Skeletal muscle cell (primary cell): ENCODE measurements around the gene PTPRCAP.
"Not testable (repeated sequence)": the region's sequence is repeated elsewhere in the genome, so short reads cannot be mapped to it uniquely, and the experiment has no call there.

ENCODE experiments used
- DNase-seq: peaks from one replicate; pipeline ENCODE4 v3.0.0-alpha.2; 2010; ENCODE audit warnings: low read depth
- H3K4me3 ChIP-seq: 2 replicates; pipeline ENCODE4 v1.5.1; 2011; ENCODE audit warnings: low read depth, mild to moderate bottlenecking, control low read depth, low read length, moderate library complexity

PTPRCAP gene

DNA sequence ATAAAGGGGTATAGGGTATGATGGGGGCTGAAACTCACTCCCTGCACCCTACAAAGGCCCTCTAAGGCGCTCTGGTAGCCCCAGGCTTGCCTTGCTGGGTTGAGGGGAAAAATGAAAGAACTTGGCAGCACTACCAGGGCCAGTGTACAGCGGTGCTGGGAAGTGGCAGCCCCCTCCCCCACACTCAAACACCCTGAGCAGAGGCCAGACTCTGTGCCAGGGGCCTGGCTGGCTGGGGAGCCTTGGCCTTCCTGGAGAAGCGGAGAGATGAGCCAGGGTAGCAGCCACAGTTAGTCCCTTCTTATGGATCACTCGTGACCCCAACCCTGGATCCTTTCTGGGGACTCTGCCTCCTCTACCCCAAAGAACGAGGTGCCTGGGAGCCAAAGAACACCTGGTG, 28.9 kb upstream of the PTPRCAP start:
- no peak for DNase-seq
- no peak overlapping the region for H3K4me3 ChIP-seq

DNA sequence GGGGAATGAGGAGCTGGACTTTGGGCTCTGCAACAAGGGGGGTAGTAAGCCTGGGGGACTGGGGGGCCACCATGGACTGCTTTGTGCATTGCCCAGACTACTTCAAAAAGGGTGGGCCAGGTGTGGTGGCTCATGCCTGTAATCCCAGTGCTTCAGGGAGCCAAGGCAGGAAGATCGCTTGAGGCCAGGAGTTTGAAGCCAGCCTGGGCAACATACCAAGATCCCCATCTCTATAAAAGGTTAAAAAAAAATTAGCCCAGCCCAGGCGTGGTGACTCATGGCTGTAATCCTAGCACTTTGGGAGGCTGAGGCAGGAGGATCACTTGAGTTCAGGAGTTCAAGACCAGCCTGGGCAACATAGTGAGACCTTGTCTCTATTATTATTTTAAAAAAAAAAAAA, 28.0 kb upstream of the PTPRCAP start:
- H3K4me3 ChIP-seq, DNase-seq: not testable (repeated sequence)

DNA sequence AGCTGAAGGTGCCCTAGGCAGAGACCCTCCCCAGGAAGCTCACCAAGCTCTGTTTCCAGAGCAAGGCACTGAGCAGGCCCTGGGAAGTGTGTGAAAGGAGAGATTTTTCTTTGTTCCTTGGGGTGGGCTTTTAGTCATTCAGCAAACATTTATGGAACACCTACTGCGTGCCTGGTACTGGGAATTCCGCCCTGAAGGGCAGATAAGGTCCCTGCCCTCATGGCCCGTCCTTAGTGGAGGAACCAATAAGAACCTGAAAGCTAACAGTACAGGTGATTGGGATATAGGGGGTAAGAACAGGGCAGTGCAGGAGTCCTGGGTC, 27.7 kb upstream of the PTPRCAP start:
- peak overlapping the region; percentile 61 for H3K4me3 ChIP-seq
- DNase-seq = no peak

DNA sequence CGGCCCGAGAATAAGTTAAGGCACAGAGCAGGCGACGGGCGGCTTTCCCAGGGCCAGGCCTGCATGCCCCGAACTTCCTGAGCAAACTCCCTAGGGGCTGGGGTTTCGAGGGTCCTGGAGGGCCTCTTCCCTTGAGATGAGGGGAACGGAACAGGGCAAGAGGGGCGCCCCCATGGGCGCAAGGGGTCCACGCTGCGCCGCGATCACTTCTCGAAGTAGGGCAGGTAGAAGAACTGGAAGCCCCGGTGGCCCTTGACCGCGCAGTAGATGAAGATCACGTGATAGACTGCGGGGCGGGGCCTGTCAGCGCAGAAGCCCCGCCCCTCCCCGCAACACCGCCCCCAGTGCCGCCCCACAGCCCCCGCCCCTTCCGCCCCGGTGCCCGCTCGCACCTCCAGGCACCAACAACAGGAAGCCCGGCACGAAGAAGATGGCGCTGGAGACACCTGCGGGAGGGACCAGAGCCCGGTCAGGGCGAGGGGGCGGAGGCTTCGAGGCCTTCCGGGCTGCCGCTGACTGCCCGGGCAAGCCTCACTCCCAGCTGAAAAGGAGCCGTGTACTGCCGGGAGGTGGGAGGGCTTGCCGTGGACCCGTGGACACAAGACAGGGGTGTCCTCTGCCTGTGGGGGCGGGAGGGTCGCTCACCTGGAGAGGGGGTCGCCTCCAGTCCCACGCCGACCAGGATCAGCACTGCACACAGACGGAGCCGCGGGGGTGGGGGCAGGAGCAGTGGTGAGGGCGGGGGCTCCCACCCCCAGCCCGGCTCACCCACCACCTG, 27.1 kb upstream of the PTPRCAP start:
- H3K4me3 ChIP-seq = peak overlapping the region; percentile 61
- no peak for DNase-seq

DNA sequence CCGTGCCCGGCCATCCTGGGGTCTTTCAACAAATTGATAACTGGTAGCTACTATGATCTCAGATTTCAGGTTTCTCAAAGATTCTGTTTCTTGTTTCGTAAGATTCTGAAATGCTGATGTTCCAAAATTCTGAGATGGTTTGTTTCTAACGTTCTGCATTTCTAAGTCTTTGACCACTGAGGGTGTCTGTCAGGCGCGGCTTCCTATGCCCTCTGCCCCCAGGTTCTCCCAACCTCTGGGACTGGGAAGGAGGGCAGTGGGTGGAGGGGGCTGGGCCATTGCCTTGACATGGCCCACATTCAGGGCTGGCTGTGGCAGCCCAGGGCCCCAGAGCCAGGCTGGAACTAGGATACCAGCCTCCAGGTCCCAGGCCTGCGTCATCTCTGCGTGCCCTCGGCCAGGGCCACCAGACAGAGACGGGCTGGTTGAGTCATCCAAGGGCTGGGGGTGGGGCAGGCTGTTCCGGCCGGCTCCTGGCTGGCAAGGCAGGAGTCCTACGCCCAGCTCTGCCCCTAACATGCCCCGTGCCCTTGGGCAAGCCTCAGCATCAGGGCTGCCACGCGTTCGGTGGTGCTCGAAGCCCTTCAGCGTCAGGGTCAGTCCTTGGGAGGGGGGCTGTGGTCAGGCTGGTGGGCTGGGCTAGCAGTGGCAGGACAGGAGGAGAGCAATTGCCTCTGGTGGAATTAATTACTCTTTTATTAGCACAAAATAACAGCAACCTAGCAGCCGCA, 26.4 kb upstream of the PTPRCAP start:
- peak overlapping the region; percentile 61 for H3K4me3 ChIP-seq

DNA sequence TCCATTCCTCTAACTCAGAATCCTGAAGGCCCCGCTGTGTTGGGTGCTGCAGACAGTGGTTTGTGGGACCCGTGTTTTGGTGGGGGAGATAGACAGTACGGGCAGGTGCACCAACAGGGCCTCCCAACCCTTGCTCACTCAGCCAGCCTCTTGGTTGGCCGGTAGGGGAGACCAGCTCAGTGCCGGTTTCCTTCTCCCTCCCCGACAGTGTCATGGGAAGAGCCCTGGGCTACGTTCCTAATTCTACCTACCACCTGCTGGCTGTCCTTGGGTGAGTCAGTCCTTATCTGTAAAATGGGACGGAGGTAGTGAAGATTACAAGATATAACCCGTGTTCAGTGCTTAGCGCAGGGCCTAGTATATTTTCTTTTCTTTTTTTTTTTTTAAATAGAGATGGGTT, 25.7 kb upstream of the PTPRCAP start:
- DNase-seq = no peak
- no peak overlapping the region for H3K4me3 ChIP-seq

More for the DNA sequence above, 26.4 kb upstream of the PTPRCAP start:
- DNase-seq = no peak

DNA sequence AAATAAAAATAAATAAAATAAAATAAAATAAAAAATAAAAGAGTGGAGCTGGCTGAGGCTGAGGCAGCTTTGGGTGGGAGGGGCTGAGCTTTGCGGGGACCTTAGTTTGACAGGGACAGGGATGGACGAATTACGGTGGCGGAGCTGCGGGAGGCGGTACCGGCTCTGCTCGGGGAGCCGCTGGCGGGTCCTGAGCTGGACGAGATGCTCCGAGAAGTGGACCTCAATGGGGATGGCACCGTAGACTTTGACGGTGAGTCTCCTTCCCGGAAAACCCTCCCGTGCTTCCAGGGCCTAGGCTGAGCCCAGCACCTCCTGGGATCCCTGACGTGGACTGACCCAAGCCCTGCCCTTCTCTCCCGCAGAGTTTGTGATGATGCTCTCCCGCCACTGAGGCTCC, 20.8 kb upstream of the PTPRCAP start:
- no peak overlapping the region for H3K4me3 ChIP-seq
- DNase-seq = no peak

DNA sequence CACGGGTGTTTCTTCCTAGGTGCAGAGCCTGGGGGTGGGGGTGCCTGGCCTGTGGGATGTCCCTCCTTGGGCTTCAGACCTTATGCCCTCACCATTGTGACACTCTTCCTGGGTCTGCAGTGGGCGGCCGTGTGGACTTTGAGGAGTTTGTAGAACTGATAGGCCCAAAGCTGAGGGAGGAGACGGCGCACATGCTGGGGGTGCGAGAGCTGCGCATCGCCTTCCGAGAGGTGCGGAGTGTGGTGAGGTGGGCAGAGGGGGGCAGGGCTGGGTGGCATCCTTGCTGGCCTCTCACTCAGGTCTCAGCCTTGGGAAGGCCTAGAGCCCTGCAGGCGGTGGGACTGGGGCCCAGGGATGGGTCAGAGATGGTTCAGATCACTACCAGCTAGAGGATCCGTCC, 20.0 kb upstream of the PTPRCAP start:
- no peak overlapping the region for H3K4me3 ChIP-seq
- no peak for DNase-seq

DNA sequence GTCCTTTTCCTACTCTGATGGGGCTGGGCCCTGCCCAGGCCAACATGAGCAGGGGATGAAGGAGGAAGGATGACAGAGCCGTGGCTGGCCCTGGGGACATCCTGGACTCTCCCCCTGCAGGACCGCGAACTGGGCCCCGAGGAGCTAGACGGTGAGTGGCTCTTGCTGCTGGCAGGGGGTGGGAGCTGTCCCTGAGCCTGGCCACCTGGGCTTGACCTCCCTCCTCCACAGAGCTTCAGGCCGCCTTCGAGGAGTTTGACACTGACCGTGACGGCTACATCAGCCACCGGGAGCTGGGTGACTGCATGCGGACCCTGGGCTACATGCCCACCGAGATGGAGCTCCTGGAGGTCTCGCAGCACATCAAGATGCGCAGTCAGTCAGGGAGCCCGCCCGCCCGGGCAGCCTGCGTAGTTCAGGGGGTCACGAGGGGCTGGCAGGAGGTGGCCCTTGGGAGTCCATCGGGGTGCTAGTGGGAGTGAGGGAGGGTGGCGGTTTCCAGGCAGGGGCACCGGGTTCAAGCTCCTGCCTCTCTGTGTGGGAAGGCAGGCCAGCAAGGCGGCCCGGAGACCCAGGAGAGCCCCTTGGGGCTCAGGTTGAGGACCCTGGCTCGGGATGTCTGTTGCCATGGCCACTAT, 18.7 kb upstream of the PTPRCAP start:
- no peak for DNase-seq
- no peak overlapping the region for H3K4me3 ChIP-seq

DNA sequence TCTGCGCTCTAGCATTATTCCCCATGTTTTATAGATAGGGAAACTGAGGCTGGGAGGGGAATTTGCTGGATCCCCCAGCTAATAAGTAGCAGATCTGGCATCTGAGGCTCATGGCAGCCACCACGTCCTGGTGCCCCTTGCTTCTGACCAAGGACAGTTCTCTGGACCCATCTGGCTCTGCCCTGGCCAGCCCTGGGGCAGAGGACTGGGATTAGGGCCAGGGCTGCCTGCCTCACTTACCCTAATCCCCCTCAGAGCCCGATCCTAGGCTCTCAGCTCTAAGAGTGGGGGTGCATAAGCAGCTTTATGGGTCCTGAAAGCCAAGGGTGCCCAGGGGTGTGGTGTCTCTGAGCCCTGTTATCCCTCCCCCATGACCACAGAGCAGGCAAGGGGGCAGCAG, 17.6 kb upstream of the PTPRCAP start, which contains the start of gene CABP4:
Gene CABP4 (plus strand): TSS at position 301 of the 400 bp plus-strand sequence. CDS start 70 bp downstream, at position 371.
- H3K4me3 ChIP-seq = no peak within 1 kb of the TSS
- DNase-seq = no peak

DNA sequence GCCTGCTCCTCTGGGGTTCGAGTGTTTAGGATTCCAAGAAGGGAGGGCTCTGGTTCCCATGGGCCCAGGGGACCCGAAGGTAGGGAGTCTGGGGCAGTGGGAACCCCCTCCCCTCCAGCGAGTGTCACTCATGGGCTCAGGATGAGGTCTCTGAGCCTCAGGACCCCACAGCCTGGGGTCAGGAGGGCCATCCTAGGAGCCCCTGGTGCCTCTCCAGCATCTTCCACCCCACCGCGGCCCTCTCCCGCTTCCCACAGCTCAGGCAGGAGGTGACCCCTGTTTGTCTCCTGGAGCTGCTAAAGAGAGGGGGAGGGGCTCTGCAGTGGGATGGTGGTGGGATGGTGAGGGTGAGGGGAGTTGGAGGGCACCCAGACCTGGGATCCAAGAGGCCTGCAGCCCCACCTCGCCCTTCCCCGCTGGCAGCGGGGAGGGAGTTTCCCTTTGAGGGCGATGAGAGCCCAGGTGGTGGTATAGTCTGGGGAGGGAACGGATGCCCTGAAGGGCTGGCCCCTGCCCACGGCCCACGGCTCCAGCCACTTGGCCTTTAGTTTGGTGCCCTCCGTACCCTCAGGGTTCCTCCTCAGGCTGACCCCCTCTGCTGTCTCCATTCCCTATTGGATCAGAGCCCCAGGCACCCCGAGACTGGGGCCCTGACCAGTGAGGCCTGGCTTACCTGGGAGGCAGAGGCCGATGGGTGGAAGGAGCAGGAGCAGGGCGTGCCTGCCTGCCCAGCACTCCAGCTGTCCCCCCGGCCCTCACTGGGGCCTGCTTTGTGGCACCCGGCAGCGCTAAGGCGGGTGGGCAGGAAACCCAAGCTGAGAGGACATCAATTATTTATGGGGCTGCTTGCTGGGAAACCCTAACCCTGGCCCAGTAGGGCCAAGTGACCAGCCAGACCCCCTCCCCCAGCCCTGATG, 16.6 kb upstream of the PTPRCAP start:
- H3K4me3 ChIP-seq = no peak overlapping the region
- no peak for DNase-seq

DNA sequence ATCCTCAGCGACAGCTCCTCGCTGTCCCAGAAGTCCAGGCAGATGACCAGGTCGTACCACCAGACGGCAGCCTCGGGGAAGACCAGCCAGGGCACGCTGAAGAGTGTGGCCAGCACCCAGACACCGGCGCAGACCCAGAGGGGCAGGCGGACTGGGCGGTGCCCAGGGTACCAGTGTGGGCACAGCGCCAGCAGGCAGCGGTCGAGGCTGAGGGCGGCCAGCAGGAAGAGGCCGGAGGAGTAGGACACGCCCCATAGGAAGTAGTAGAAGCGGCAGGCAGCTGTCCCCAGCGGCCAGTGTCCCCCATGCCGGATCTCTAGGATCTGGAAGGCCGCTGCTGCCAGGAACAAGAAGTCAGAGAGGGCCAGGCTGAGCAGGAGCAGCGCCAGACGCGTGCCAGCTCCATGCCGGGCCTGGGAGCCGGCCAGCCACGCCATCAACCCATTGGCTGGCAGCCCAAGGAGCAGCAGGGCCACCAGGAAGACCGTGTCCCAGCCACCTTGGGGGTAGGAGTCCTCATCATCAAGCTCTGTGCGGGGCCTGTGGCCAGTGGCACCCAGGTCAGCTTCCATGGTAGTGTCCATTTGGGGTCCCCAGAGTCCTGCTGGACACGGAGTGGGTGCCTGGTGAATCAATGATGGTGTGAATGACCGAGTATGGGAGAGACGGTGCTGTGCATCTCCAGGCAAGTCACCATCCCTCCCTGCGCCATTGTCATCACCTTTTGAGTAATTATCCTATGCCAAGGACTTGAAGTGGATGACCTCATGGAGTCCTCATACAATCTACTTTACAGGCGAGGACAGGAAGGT, 14.9 kb upstream of the PTPRCAP start, which contains the start of gene GPR152:
Gene GPR152 (minus strand): TSS at position 589 of the 812 bp plus-strand sequence. CDS start 5 bp downstream, at position 584.
- H3K4me3 ChIP-seq = no peak within 1 kb of the TSS
- no peak for DNase-seq

DNA sequence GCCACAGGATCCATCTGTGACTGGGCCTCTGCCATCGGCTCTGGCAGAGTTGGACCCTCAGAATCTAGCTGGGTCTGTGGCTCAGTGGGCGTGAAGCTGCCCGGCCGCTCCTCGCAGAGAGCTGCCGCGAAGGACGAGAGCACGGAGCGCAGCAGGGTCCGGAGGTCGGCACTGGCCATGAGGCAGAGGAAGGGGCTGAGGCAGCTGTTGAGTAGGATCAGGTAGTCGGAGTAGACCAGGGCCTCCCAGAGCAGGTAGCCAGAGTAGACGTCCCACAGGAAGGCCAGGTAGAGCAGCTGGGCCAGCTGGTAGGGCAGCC, 14.1 kb upstream of the PTPRCAP start:
- DNase-seq = no peak
- no peak overlapping the region for H3K4me3 ChIP-seq

DNA sequence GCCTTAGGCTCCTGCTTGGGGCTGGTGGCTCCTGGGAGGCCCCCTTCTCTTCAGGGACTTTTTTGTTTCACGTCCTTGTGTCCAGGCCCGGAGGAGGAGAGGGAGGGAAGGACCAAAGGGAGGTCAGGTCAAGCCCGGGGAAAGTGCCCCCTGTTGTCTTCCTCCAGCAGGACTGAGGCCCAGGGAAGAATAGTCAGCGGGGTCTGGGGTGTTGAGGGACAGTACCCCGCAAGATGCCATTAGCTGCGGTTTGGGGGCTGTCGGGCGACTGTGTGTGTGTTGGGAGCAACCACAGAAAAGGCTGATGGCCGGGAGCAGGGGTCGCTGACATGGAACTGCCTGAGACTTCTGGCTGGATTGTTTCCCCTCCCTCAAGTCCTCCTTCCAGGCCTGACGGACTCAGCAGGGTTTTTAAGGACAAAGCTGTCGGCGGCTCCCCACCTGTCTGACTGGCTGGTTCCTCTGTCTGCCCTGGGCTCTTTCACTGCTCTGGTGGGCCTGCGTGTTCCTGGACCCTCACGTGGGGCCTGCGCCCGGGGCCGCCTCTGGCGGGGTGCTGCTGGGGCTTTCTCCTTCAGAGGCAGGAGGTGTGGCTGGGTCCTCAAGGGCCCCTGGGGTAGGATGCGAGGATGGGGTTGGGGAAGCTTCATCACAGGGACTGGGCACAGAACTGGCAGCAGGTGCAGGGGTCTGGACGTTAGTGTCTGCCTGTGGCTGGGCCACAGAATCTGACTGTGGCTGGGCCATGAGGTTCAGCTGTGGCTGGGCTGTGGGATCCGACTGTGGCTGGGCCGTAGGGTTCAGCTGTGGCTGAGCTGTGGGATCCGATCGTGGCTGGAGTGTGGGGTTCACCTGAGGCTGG, 13.5 kb upstream of the PTPRCAP start:
- DNase-seq = no peak
- H3K4me3 ChIP-seq = no peak overlapping the region

DNA sequence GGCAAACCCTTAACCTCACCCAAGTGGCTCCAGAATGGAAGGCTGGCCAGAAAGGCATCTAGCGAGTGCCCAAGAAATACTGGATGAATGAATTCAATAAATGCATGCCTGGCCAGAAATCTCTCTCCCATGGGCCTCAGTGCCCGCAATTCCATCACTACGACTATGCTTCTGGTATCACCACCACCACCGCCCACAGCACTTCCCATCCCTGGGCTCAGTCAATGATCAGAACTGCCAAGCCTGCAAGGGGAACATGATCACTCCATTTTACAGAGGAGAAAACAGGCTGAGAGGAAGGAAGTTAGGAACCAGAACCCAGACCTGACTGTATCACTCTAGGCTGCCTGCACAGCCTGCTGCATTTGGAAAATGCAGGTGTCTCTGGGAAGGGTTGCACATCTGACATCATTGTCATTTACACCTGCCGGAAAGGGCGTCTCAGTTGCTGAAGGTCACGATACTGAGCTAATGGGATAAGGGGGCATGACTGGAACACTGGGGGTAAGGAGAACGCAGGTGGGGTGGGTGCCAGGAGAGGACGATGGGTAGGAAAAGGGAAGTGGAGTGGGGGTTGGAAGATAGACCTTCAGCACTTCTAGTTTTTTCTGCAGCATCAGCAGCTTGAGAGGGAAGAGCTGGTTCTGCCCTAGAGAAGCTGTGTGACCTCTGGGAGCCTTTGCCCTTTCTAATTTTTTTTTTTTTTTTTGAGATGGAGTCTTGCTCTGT, 11.8 kb upstream of the PTPRCAP start:
- DNase-seq = no peak

DNA sequence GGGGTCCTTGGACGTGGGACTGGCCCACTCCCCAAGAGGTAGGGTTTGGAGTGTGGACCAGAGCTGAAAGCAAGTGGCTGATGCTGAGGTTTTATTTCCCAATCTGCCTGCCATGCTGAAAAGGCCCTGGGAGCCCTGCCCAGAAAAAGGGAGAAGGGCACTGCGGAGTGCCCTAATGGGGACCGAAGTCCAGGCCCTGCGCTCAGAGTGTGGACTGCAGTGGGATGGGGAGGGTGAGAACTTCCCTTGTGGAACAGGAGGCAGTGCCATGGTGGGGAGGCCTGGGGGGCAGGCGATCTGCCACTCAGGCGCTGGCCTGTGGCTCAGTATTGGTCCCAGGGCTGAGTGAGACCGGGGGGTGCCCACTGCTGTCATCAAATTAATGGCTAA, 10.7 kb upstream of the PTPRCAP start:
- DNase-seq = no peak
- H3K4me3 ChIP-seq = no peak overlapping the region

More for the DNA sequence above, 11.8 kb upstream of the PTPRCAP start:
- no peak overlapping the region for H3K4me3 ChIP-seq

DNA sequence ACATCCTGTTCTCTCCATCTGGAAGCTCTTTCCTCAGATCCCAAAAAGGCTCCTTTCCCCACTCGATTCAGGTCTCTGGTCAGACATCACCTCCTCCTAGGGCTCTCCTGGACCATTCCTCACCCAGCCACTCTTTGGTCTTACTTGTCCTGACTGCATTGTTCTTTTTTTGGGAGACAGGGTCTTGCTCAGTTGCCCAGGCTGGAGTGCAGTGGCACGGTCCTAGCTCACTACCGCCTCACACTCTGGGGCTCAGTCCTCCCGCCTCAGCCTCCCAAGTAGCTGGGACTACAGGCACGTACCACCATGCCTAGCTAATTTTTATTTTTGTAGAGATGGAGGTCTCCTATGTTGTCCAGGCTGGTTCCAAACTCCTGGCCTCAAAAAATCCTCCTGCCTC, 8.0 kb upstream of the PTPRCAP start:
- H3K4me3 ChIP-seq = no peak overlapping the region
- no peak for DNase-seq
